Esophagus muscularis mucosa (tissue), 4 donors: ENCODE measurements around the gene MINPP1.
"Not testable (repeated sequence)": the region's sequence is repeated elsewhere in the genome, so short reads cannot be mapped to it uniquely, and the experiment has no call there.

Experiments used
- CTCF ChIP-seq, 3 experiments: fragments of 200-600 bp in 2 of 3; fragments of 450-650 bp in 1 of 3; sonication (generic) in 2 of 3; IDR thresholded peaks; one replicate each; pipeline ENCODE4 v1.5.1; 2017 to 2019; ENCODE audit warnings: antibody characterized with exemption in 3 of 3, mild to moderate bottlenecking in 2 of 3, moderate library complexity in 1 of 3
- EP300 ChIP-seq: sonication (generic); formaldehyde crosslinking; IDR thresholded peaks from one replicate; pipeline ENCODE4 v1.6.1; 2017; ENCODE audit warnings: antibody characterized with exemption
- POLR2A ChIP-seq: fragments of 450-650 bp; IDR thresholded peaks from one replicate; pipeline ENCODE4 v1.6.1; 2017; ENCODE audit warnings: antibody characterized with exemption, moderate library complexity, mild to moderate bottlenecking, low read depth
- POLR2AphosphoS5 ChIP-seq, 2 donors: sonication (generic); formaldehyde crosslinking; IDR thresholded peaks; one replicate each; pipeline ENCODE4 v1.6.1; 2017; ENCODE audit warnings: antibody characterized with exemption in 2 of 2

- not testable (repeated sequence) for TF ChIP-seq CTCF (IDR thresholded peaks at IDR 0.05); POLR2A; EP300; POLR2AphosphoS5 (IDR thresholded peaks at IDR 0.05)
These were observed 6.4 kb upstream of the MINPP1 start for GRCh38 chr10:87498106-87498789.
